ENCODE measurements around the gene NOL9. TPM values are rescaled to one million over a fixed set of nuclear protein-coding genes. Genes with fewer than 3 reads are reported as not detected.

NOL9 gene
- total RNA-seq, 4 donors from 2014 or later = 18.2 to 45.2 (median 24.7) TPM

- TF ChIP-seq CTCF (IDR thresholded peaks at IDR 0.05) = no peak
- no peak for ATAC-seq (ENCODE audit: low FRiP score)
- DNase-seq (ENCODE audit: low spot score) = no peak
Measured at GRCh38 chr1:6578624-6579373, 24.5 kb upstream of the NOL9 start.

GRCh38 chr1:6577831-6578525 lies 23.7 kb upstream of the NOL9 start:
- peak; percentile 33 for ATAC-seq (ENCODE audit: low FRiP score)
- no peak for TF ChIP-seq CTCF (IDR thresholded peaks at IDR 0.05)
- no peak for DNase-seq (ENCODE audit: low spot score)

- ATAC-seq (ENCODE audit: low FRiP score) = no peak
Measured at GRCh38 chr1:6574818-6575217, 20.5 kb upstream of the NOL9 start.

GRCh38 chr1:6574025-6574620 lies 19.8 kb upstream of the NOL9 start:
- no peak for TF ChIP-seq CTCF (IDR thresholded peaks at IDR 0.05)
- ATAC-seq (ENCODE audit: low FRiP score) (no peak), DNase-seq (ENCODE audit: low spot score) (no peak)

More at GRCh38 chr1:6574818-6575217, 20.5 kb upstream of the NOL9 start:
- TF ChIP-seq CTCF (IDR thresholded peaks at IDR 0.05) = no peak
- DNase-seq (ENCODE audit: low spot score) = no peak

GRCh38 chr1:6572653-6573383 lies 18.5 kb upstream of the NOL9 start:
- no peak for ATAC-seq (ENCODE audit: low FRiP score)
- DNase-seq (ENCODE audit: low spot score) = no peak
- TF ChIP-seq CTCF (IDR thresholded peaks at IDR 0.05) = no peak

GRCh38 chr1:6570987-6571386 lies 16.7 kb upstream of the NOL9 start:
- no peak for TF ChIP-seq CTCF (IDR thresholded peaks at IDR 0.05)
- no peak for DNase-seq (ENCODE audit: low spot score)
- no peak for ATAC-seq (ENCODE audit: low FRiP score)

Measured in omental fat pad (tissue), 4 donors.